Neutrophil (primary cell): Measurements from ENCODE around the gene PTPRD.

Experiments
- H3K27ac ChIP-seq: fragments of 200-600 bp; sonication (generic); 2 replicates; pipeline ENCODE4 v1.5.1; 2016; ENCODE audit warnings: mild to moderate bottlenecking, moderate library complexity
- H3K27me3 ChIP-seq: fragments of 200-600 bp; sonication (generic); 2 replicates; pipeline ENCODE4 v1.6.0; 2016; ENCODE audit warnings: mild to moderate bottlenecking
- H3K36me3 ChIP-seq: fragments of 200-600 bp; sonication (generic); 2 replicates; pipeline ENCODE4 v1.5.1; 2017
- H3K4me1 ChIP-seq, 2 experiments: fragments of 200-600 bp in 1 of 2; sonication (generic) in 1 of 2; 1 replicate in 1 of 2; 2 replicates in 1 of 2; pipeline versions ENCODE4 v1.5.1 to v1.6.1; 2013 to 2016; ENCODE audit warnings: low read depth in 1 of 2, low read length in 1 of 2, mild to moderate bottlenecking in 1 of 2, moderate library complexity in 1 of 2; ENCODE audit not compliant: control insufficient read depth in 1 of 2, insufficient read depth in 1 of 2
- H3K4me3 ChIP-seq, 2 experiments: fragments of 200-600 bp in 1 of 2; sonication (generic) in 1 of 2; 1 replicate in 1 of 2; 2 replicates in 1 of 2; pipeline ENCODE4 v1.5.1; 2013 to 2016; ENCODE audit warnings: low read depth in 1 of 2, low read length in 1 of 2, mild to moderate bottlenecking in 1 of 2, moderate library complexity in 1 of 2
- H3K9me3 ChIP-seq: fragments of 200-600 bp; sonication (generic); 2 replicates; pipeline ENCODE4 v1.5.1; 2016
- CTCF ChIP-seq: fragments of 200-600 bp; sonication (generic); IDR thresholded peaks from 2 replicates; pipeline ENCODE4 v1.5.1; 2016; ENCODE audit warnings: antibody characterized with exemption

PTPRD gene

GRCh38 chr9:8392866-8393265 is 2219.9 kb downstream of the PTPRD start:
- Histone ChIP-seq H3K27me3 (no peaks in the 10 kb centered on the region), H3K4me1 (no peaks in the 10 kb centered on the region), H3K4me3 (no peak overlapping the region), H3K27ac (no peak overlapping the region), H3K36me3 (no peaks in the 10 kb centered on the region), H3K9me3 (no peaks in the 10 kb centered on the region)
- TF ChIP-seq CTCF: no peak

- no peaks in the 10 kb centered on the region for H3K27me3 ChIP-seq
- no peak overlapping the region for H3K27ac ChIP-seq
- no peaks in the 10 kb centered on the region for H3K36me3 ChIP-seq
- no peaks in the 10 kb centered on the region for H3K4me1 ChIP-seq
- TF ChIP-seq CTCF: no peak
- no peaks in the 10 kb centered on the region for H3K9me3 ChIP-seq
- no peak overlapping the region for H3K4me3 ChIP-seq
Observed at GRCh38 chr9:8391566-8391965, 2221.2 kb downstream of the PTPRD start.

GRCh38 chr9:8391132-8391531 is 2221.7 kb downstream of the PTPRD start:
- TF ChIP-seq CTCF: no peak
- Histone ChIP-seq H3K4me3 (no peak overlapping the region), H3K4me1 (no peaks in the 10 kb centered on the region), H3K27ac (no peak overlapping the region), H3K36me3 (no peaks in the 10 kb centered on the region), H3K27me3 (no peaks in the 10 kb centered on the region), H3K9me3 (no peaks in the 10 kb centered on the region)

- H3K27ac ChIP-seq: no peak overlapping the region
- H3K9me3 ChIP-seq: no peaks in the 10 kb centered on the region
- no peaks in the 10 kb centered on the region for H3K27me3 ChIP-seq
- no peaks in the 10 kb centered on the region for H3K36me3 ChIP-seq
- no peak overlapping the region for H3K4me3 ChIP-seq
- H3K4me1 ChIP-seq: no peaks in the 10 kb centered on the region
- TF ChIP-seq CTCF: no peak
Observed at GRCh38 chr9:8390571-8390970, 2222.2 kb downstream of the PTPRD start.

- H3K9me3 ChIP-seq: no peaks in the 10 kb centered on the region
- no peak overlapping the region for H3K4me3 ChIP-seq
- no peak overlapping the region for H3K27ac ChIP-seq
- TF ChIP-seq CTCF: no peak
- no peaks in the 10 kb centered on the region for H3K4me1 ChIP-seq
- no peaks in the 10 kb centered on the region for H3K27me3 ChIP-seq
- H3K36me3 ChIP-seq: no peaks in the 10 kb centered on the region
Observed at GRCh38 chr9:8389531-8389930, 2223.3 kb downstream of the PTPRD start.

- Histone ChIP-seq H3K9me3 (no peaks in the 10 kb centered on the region), H3K27ac (no peak overlapping the region), H3K4me1 (no peaks in the 10 kb centered on the region), H3K4me3 (no peak overlapping the region), H3K36me3 (no peaks in the 10 kb centered on the region), H3K27me3 (no peaks in the 10 kb centered on the region)
- no peak for TF ChIP-seq CTCF
Observed at GRCh38 chr9:8388132-8388531, 2224.7 kb downstream of the PTPRD start.
